ENCODE data around the gene FARP2.

GRCh38 chr2:241308832-241309500, 47.1 kb upstream of the FARP2 start:
- TF ChIP-seq EZH2 (IDR thresholded peaks at IDR 0.05; ENCODE audit: borderline replicate concordance, low read length) (no peak), CTCF (conservative IDR thresholded peaks at IDR 0.05 in 1 of 2, IDR thresholded peaks at IDR 0.05 in 1 of 2; ENCODE audit: extremely low read depth in 1 of 2, insufficient read depth in 1 of 2, low read depth in 1 of 2, low read length in 2 of 2) (no peak)
